SIG-M5 treated with dmso at 0.1 percent for 504 hours (cell line): Measurements from ENCODE around the gene PRPF6.
A peak's percentile ranks its signal among the peaks of the same experiment; 100 is the strongest.

Source experiments
- DNase-seq: peaks from one replicate; lab custom pipeline; 2025; ENCODE audit not compliant: unreplicated experiment; lab: John Stamatoyannopoulos, UW

Gene PRPF6

DNA sequence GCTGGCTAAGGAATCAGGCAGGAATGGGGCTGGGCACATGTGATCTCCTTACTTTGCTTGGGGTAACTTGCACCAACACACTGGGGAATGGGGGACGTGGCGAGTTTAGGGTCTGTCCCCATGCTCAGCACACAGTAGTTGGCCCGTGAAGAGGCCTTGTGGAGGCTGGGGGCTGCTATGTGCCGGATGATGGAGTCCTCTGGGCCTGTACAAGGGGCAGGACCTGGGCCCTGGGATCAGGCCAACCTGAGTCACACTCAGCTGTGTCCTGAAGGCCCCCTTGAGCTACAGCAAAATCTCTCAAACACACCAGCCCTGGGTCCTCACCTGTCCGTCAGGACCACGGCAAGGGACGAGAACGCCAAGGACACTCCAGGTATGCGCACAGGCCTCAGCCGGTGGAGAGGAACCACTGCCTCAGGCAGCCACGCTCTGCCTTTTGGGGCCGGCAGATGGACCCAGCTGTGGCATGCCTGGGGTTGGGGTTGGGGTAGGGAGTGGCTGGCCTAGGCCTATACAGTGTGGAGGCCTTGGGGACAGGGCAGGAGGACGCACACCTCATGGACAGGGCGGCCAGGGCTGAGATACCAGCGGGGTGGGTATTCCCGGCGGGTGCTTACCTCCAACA, 35.8 kb upstream of the PRPF6 start:
- DNase-seq: no peak

DNA sequence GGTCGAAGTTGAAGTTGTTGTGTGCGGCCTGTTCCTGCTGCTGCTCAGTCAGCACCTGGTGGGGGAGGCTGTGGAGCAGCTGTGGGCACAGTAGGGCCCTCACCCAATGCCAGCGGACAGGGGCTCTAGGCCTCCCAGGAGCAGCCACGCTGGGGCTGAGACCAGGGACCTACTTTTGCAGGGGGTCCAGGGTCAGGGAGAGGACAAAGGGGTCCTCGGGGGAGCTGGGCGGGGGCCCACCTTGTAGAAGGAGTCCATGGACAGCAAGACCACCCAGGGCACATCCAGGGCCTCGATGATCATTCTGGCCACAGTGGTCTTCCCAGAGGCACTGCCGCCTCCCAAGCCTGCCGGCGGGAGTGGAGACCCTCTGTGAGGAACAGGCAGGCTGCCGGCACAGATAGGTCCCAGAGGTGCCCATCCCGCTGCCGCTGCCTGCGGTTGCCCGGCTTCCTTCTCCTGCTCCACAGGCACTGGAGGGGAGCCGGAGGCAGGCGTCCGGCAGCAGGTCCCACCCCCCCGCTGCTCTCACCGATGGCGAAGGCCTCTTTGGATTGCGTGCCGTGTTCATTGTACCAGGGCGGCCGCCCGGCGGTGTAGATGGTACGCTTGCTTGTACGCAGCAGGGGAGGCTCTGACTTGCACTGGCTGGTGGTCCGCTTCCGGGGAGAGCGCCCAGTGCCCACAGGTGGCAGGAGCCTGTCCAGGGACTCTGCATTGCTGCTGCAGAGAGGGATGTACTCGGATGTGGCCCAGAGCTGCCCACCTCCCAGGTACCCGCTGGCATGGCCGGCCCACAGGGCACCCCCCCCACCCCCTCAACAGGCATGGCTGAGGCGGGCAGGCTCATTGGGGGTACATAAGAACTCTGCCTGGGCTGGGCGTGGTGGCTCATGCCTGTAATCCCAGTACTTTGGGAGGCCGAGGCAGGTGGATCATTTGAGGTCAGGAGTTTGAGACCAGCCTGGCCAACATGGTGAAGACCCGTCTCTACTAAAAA, 34.7 kb upstream of the PRPF6 start:
- no peak for DNase-seq

DNA sequence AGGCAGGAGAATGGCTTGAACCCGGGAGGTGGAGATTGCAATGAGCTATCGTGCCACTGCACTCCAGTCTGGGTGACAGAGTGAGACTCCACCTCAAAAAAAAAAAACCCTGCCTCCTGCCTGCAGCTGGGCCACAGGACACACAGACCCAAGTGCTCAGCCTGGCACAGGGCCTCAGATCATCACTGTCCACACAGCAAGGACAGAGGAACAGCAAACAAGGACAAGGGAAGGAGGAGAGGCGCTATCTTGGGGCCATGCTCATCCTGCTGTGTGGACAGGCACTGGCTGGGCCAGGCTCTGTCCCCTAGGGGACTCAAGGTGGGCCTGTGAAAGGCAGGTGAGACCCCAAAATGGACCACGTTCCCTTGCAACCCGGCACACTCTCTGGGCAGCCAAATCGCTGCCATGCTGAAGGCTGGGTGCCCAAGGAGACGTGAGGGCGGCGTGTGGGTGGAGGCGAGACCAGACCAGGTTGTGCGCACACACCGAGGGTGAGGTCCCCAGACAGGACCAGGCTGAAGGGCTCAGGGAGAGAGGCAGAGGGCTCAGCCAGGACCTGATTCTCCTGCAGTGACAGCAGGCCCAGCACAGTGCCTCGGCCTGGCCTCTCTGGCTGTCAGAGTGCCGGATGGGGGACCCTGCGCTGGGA, 33.8 kb upstream of the PRPF6 start:
- DNase-seq: no peak

DNA sequence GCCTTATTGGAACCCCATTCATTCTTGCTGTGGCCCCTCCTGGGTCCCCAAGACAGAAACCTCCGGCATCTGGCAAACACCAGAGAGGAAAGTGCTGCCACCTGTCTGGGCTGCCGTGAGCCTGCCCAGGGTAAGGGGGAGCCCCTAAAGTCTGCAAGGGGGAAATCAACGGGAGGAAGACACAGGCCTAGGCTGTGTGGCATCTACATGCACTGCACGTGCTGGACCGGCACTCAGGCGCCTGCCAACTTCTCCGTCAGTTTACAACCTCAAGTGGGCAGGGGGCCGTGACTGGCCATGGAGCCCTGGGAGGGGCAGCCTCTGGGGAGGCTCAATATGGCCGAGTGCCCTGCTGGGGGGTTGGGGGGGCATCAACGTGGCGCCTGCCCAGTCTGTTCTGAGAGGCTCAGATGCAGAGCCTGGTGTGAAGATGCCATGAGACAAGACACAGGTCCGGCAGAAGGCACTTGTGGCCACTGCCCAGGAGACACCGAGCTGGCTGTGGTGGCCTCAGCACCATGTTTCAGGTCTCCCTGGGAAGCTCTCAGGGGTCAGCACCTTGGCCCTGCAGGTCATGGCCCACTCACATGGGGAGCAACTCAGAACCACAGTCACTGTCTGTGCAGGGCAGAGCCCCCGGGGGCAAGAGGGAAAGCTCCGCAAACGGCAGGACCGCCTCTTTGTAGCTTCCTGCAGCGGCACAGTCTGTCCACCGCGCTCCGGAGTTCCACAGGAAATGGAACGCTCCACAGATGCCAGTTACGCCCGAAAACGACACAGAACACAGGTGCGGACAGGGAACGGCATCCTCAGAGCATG, 33.1 kb upstream of the PRPF6 start:
- DNase-seq: no peak

DNA sequence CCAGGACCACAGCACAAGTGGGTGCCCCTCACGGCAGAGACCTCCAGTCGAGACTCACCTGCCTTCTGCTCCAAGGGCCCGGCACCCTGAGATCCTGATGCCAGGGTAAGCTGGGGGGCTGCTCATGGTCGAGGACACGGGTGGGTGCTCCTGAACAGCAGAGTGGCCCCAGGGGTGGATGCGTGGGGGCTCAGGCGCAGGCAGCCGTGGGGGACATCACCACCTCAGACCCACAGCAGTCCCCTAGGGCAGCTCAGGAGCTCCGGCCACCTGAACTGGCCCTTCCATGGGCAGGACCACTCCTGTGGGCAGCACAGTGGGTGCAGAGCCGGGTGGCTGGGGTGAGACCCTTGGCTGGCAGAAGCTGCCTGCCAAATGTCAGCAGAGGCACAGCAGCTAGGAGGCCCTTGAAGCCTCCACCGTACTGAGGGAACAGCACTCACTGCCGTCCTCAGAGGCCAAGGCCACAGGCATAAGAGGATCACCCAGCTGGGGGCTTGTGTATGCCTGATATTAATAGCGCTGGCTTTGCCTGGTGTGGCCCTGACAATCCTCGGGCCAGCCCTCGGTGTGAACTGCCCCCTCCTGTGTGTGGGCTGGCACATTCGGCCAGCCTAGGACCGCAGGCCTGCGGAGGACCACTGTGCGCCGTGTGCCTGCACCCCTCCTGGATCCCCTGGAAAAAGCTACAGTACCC, 30.1 kb upstream of the PRPF6 start:
- DNase-seq: no peak

DNA sequence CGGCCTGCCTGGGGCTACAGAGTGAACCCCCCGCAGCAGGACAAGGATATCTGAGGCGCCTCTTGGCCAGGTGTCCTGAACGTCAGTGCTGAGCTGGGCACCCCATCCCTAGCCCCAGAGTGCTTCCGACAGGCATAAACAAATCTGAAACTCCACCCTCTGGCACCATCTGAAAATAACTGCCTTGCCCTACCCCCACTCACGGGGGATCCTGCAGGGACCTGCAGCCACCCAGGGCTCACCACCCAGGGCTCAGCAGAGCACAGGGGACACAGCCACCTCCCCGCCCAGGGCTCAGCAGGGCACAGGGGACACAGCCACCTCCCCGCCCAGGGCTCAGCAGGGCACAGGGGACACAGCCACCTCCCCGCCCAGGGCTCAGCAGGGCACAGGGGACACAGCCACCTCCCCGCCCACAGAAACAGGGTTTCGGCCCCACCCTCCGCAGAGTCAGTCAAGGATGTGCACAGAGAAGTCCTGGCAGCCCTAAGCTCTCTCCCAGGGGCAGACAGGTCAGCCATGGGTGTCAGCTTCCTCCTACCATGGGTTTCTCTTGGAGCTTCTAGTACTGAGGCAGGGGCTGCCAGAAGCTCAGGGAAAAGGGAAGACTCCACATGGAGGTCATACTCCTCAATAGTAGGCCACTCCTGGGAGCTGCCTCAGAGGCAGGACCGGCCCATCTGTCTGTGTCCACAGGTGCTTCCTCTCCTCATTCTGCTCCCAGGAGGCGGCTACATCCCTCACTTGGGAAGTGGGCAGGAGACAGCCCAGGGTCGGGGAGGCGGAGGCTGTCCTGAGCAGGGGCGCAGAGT, 29.3 kb upstream of the PRPF6 start:
- DNase-seq: no peak

DNA sequence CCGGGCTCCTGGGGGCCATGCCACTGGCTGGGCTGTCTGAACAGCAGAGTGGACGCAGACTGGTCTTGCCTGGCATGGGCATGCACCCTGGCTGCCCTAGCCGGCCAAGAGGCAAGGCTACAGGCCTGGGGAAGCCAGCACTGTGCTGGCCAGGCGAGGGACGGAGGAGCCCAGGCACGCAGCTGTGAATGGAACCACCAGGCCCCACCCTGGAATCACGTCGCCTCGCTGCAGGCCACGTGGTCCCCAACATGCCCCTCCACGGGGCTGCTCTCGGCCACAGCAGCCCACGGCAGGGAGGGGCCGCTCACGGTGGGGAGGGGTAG, 28.8 kb upstream of the PRPF6 start:
- DNase-seq: no peak

DNA sequence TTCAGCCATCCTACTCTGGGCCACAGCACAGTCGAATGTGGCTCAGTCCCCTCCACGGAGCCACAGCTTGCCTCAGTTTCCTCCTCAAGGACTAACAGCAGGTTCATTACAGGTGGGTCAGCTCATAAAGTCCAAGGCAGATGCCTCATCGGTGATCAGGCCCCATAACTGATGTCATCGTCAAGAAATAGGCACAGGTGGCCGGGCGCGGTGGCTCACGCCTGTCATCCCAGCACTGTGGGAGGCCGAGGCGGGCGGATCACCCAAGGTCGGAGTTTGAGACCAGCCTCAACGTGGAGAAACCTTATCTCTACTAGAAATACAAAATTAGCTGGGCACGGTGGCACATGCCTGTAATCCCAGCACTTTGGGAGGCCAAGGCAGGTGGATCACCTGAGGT, 28.2 kb upstream of the PRPF6 start:
- DNase-seq: no peak

DNA sequence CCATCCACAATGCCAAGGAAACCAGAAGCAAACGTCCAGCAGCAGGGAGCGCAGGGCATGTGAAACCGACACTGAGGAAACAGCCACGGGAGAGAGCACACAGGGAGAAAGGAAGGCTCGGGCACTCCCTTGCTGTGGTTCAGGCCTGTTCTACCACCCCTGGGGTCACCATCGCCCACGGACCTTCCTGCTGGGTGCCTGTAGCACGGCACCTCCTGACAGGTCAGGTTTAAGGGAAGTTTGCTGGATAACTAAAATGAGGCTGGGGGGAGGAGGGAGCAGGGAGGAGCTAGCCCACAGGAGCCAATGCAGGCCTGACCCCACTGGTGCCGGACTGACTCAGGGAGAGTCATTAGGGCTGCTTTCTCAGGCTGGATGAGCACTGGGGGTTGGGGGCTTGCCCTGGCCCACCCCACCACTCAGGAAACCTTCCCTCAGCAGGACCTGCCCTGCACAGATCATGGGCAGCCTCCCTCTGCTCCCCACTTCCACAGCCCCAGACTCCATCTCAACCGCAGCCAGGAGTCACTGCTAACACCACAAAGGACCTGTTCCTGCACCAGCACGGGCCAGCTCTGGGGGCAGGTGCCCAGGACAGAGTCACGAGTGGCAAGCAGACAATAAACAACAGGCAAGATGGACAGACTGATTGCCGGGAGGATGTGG, 27.0 kb upstream of the PRPF6 start:
- DNase-seq: no peak

DNA sequence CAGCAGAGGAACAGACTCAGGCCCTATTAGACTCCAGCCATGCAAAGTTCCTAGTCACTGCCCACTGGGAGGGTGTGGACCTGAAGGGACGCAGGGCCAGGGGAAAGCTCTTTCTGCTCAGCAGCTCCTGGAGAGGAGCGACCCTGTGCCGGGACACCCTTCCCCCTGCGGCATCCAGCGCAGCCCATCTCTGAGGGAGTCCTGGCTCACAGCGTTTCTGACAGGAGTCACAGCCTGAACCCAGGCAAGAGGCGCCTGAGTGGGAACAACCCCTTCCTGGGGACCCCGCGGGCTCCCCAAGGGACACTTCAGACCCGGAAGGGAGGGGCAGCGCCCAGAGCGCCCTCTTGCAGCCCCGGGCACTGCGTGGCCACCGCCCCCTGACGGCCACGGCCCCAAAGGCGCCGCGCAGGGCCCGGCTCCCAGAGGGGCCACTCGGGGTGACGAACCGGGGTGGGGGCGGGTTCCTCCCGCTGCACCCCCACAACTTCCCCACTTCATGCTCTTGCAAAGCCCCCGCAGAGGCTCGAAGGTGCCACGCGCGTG, 25.6 kb upstream of the PRPF6 start:
- DNase-seq: peak; percentile 45

DNA sequence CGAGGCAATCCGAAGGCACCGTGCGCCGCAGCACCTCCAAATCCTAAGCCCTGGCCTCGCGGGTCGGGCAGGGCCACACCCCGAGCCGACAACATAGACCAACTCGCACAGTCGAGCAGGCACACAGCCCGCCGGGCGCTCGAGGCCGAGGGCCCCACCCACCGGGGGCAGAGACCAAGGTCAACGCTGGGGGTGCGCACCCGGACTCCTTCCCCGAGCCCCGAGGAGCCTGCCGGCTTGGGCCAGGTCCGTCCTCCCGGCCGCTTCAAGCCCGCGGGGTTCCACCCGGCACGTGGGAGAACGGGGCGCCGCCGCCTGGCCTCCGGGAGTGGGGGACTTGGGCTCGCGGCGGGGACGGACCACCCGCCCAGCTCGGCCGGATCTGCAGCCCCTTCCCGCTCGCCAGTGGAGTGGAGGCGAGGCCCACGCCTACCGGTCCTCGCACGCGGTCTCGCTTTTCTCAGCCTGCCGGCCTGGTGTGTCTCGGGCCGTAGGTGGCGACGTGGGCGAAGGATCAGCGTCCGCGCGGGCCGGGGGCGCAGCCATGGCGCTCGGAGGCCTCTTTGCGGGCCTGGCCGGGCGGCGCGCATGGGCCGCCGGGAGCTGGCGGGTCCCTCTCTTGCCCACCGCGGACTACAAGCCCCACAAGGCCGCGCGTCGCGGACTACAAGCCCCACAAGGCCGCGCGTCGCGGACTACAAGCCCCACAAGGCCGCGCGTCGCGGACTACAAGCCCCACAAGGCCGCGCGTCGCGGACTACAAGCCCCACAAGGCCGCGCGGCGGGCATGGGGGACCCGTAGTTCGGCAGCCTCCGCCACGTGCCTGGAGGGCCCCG, 24.9 kb upstream of the PRPF6 start, which contains the start of gene UCKL1:
Gene UCKL1 (minus strand): TSS at position 590 of the 837 bp plus-strand sequence. CDS start 44 bp downstream, at position 546.
- DNase-seq: peak; percentile 88

DNA sequence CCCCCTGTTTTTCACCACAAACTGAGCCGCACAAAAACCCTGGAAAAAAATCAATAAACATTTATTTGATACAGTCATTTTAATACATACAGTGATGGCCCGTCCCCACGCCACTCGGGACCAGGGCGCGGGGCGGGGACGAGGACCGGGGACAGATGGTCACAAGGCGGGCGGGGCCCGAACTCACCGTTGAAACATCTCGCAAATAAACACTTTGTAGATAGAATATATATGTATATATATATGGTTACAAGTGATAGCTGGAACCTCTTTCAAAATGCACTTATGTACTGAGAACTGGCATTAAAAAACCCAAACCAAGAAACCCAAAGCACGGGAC, 24.3 kb upstream of the PRPF6 start:
- DNase-seq: no peak

DNA sequence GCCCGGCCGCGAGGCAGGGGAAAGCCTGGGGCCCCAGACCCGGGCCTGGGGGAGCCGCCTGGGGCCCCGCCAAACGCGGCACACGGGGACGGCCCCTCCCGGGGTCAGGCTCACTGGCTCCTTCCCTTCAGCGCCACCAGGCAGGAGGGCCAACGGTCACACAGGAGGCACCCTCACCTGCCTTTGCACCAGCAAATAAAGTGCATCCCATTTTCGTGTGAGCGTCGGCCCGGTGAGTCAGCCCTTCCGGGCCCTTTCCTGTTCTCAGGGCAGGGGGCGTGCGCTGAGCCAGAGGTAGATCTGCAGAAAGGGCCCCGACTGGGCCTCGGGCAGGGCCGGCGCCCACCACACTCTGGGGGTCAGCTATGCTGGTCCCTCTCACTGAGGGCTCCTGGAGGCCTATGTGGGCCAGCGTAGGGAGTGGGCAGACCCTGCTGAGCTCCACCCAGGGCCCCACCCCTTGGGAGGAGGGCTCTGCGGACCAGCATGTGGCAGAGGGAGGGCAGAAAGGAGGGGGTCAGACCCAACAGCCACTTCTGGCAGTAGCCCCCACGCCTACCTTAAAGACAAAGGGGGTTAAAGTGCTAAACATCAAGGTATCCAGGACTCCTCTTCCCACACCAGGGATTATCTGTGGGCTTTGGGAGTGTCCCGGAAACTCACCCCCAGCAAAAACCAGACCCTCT, 23.8 kb upstream of the PRPF6 start:
- DNase-seq: peak; percentile 76

DNA sequence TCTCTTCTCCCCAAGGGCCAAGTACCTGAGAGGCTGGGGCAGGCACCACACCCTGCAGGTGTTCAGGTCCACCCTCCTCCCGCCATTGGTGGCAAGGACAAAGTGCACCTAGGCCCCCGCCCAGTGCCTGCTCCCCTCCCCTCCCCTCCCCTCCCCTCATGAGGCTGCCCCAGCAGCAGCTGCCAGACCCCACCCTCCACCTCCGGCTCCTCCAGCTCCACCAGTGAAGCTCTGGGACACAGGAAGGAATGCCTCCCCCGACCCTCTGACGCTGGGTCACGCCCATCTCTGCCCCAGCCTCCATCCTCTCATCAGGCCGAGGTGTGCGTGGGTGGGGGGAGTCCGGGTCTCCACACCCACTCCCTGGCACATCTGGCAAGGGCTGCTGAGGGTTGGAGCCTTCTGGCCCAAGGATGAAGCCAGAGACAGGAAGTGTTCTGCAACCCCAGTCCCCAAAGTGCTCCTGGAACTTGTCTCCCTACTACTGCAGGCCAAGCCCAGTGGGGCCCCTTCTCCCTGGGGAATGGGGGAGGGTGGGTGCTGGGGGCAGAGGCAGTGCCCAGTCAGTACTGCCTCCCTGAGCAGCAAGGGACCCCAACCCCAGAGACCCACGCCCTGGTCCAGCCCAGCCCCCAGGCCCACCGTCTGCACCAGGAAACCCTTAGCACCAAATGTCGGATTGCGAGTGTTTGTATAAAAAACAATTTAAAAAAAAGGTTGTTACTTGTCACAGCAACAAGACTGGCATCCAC, 23.1 kb upstream of the PRPF6 start:
- peak; percentile 47 for DNase-seq

DNA sequence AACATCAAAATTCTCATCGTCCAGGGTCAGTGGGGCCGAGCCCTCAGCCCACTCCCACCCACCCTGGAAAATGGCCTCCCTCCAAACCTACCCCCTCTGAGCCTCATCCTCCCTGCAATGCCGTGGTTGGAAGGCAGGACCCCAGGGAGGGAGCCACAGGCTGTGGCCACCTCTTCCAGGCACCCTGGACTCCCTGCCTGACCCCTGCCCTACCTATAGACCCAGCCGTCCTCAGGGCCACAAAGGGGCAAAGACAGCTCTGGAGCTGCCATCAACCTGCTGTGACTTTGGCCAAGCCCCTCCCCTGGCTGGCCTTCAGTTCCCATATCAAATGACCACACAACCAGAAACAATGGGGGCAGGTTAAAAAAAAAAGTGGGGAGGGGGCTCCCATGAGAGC, 22.5 kb upstream of the PRPF6 start:
- no peak for DNase-seq

DNA sequence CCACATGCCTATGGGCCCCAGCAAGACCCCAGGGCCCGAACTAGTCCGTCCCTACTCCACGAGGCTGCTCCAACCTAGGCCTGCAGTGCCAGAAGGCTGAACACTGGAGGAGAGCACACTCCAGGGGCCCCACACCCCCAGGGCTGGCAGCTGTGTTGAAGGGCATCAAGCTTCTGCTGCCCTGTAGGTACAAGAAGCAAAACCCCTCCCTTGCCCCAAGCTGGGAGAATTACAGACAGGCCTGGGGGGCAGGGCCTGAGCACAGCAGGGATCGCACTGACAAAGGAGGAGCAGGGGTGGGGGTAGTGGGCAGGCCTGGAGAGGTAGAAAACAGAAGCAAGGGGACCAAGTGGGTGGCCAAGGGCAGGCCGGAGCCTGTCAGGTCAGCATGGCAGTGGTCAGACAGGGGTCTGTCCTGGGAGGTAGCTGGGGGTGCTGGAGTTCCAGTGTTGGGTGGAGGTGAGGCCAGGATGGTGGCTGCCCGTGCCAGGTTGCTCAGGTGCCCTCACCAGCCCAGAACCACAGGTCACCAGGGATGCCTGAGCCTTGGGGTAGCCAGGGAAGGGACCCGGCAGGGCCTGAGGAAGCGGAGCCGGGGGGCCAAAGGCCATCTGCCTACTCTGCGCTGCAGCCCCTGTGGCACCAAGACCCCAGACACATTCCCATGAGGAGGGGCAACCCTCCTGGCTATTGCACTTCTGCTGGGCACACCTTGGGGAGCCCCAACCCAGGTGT, 21.8 kb upstream of the PRPF6 start:
- DNase-seq: no peak
